Measurements from ENCODE around the gene DGKQ.

The DGKQ gene

DNA sequence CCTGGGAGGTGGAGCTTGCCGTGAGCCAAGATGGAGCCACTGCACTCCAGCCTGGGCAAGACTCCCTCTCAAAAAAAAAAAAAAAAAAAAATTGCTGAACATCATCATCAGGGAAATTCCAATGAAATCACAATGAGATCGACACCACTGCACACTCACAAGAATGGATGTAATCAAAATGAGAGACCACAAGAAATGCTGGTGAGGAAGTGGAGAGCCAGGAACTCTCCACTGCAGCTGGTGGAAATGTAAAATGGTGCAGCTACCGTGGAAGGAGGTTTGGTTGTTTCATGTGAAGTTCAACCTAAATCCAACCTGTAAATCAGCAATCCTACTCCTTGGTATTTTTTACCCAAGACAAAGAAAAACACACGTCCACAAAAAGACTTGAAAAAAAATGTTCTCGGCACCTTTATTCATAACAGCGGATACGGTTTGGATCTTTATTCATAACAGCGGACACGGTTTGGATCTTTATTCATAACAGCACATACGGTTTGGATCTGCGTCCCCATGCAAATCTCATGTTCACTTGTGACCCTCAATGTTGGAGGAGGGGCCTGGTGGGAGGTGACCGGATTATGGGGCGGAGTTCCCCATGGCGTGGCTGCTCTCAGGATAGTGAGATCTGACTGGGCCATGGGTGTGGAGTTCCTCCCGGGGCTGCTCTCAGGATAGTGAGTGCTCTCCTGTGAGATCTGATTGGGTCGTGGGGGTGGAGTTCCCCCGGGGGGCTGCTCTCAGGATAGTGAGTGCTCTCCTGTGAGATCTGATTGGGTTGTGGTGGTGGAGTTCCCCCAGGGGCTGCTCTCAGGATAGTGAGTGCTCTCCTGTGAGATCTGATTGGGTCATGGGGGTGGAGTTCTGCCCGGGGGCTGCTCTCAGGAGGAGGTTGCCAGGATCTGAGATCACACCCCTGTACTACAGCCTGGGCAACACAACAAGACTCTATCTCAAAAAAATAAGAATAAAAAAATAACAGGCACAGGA is 49.0 kb downstream of the DGKQ start:
- DNase-seq = peak; percentile 25

DNA sequence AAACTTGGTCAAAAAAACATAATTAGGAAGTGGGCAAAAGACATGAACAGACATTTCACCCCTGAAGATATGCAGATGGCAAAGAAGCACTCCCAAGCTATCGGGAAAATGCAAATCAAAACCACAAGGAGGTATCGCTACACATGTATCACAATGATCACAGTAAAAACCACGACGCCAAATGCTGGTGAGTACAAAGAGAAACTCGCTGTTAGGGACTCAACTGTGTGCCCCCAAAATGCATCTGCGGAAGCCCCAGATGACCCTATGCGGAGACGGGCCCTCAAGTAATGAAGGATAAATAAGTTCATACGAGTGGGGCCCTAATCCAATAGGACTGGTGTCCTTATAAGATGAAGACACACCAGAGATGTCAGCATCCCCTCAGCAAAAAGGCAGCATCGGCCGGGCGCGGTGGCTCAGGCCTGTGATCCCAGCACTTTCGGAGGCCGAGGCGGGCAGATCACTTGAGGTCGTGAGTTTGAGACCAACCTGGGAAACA is 51.5 kb downstream of the DGKQ start:
- DNase-seq = peak; percentile 30

DNA sequence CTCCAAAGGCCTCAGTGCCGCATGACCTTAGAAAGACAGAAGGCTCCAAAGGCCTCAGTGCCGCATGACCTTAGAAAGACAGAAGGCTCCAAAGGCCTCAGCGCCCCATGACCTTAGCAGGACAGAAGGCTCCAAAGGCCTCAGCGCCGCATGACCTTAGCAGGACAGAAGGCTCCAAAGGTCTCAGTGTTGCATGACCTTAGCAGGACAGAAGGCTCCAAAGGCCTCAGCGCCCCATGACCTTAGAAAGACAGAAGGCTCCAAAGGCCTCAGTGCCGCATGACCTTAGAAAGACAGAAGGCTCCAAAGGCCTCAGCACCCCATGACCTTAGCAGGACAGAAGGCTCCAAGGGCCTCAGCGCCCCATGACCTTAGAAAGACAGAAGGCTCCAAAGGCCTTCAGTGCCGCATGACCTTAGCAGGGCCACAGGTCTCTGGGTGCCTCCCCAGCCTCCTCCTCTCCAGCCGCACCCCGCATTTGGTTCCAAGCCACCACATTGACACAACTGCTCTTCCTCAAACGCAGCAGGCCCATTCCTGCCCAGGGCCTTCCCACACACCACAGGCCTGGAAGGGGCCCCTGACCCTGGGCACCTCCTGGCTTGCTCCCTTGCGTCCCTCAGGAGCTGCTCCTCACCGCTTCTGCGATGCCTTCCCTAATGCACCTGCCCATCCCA is 54.2 kb downstream of the DGKQ start:
- peak; percentile 21 for DNase-seq

- peak; percentile 8 for DNase-seq
Observed at GRCh38 chr4:918591-918990, 54.8 kb downstream of the DGKQ start.

- DNase-seq = no peak
Observed at GRCh38 chr4:917992-918391, 55.4 kb downstream of the DGKQ start.

DNA sequence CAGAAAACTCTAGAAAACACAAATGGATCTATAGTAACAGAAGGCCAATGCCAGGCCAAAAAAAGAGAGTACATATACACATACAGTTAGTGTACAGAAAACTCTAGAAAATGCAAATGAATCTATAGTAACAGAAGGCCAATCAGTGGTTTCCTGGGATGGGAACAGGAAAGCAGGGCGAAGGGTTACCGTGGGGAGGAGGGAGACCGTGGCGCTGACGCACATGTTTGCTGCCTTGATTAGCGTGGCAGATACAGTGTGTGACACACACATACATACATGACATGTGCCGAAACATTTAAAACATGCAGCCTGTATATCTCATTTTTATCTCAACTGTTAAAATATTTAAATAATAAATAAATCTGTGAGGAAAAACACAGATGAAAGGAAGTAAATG is 55.9 kb downstream of the DGKQ start:
- DNase-seq = no peak

DNA sequence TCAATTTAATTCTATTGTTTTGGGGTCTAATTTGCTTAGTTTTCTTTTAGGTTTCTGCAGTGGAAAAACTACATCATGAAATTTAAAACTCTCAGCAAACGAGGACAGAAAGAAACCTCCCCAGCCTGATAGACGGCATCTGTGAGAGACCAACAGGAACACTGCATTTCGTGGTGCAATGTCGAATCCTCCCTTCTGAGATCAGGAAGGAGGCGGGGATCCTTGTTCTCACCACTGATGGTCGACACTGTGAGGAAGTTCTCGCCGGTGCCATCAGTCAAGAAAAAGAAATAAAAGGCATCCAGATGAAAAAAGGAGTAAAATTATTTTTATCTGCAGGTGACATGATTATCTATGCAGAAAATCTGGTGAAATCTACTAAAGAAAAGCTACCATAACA is 57.8 kb downstream of the DGKQ start:
- DNase-seq = no peak

- peak; percentile 11 for DNase-seq
Observed at GRCh38 chr4:915041-915474, 58.3 kb downstream of the DGKQ start.

DNA sequence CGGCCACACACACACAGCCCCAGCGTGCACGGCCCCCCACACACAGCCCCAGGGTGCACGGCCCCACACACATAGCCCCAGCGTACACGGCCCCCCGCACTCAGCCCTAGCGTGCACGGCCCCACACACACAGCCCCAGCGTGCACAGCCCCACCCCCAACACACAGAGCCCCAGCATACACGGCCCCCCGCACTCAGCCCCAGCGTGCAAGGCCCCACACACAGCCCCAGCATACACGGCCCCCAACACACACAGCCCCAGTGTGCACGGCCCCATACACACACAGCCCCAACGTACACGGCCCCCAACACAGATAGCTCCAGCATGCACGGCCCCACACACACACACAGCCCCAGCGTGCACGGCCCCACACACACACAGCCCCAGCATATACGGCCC is 58.8 kb downstream of the DGKQ start:
- no peak for DNase-seq

GRCh38 chr4:913280-913618 is 60.1 kb downstream of the DGKQ start:
- no peak for DNase-seq

DNA sequence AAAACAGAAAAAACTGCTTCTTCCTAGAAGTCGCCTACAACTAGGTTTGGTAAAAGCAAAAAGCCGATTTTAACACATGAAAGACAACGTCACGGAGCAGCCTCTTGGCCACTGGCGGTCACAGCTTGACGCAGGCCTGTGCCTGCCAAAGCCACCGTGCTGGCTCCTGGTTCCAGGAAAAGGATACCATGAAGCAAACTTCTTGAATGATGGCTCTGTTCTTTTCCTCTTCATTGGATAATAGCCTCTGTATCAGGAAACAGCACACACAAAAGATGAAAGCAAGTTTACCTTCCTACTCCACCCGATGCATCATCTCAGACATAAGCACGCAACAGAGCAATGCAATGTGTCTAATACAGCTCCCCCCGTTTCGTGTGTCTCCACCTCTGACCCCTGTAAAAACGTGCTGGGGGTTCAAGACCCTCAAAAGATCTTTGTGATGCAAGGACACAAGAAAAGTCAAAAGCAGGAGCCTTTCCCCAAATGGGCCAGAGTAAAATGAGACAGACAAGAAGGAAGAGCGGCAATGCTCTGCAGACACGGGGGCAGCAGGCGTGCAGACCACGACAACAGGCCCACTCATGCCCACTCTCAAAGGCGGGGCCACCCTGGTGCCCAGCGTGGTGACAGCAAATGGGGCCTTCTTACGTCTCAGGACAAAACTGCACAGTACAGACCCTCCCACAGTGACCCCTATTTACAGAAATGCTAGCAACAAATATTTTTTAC is 60.7 kb downstream of the DGKQ start:
- no peak for DNase-seq

GRCh38 chr4:911871-912490 is 61.4 kb downstream of the DGKQ start:
- DNase-seq = no peak

DNA sequence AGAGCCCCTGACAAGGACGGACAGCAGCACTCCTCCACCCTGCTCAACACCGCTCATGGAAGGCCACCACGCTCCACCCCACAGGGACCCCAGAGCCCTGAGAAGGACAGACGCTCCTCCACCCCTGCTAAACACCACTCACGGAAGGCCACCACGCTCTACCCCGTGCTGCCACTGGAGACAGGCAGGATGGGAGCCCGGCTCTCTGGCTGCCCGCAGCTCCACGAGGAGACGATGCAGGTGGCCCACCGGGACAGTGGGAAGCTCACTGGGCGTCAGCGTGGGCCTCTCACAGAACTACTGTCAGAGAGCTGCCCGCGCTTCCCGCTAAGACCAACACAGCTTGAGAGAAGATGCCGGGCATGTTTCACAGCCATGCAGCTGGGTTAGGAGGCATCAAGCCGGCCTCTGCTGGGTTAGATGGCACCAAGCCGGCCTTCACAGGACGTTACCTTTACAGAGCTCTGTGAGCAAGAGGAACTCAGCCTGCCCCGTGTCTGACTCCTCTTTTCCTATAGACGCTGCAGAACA is 62.1 kb downstream of the DGKQ start:
- DNase-seq = no peak

DNA sequence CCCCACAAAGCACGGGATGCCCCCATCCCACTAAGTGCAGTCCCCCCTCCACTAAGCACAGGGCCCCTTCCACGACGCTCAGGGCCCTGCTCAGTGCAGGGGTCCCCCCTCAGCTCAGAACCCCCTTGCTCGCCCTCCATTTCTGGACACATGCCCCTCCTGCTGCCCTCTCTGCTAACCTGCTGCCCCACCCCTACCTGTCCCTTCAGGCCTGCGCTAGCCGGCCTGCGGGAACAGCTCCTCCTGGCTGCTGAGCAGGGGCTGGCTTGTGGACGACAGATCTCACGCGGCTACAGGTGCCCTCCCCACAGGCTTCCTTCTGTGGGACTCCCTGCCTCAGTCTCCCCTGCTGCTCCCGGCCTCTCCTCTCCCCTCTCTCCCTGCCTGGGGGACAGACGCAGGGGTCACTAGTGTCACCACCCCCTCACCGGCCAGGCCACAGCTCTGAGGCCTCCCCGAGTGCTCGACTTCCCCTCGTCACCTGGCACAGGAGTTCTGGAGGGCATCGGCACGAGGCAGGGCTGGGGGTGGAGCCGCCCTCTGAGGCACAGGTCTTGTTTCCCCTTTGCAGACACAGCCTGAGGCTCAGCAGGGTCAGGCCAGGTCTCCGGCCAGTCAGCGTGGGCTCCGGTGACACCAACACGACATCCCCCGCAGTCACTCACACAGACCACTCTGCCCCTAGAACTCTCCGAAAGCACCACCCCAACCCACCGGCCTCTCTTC is 62.8 kb downstream of the DGKQ start:
- DNase-seq = no peak

DNA sequence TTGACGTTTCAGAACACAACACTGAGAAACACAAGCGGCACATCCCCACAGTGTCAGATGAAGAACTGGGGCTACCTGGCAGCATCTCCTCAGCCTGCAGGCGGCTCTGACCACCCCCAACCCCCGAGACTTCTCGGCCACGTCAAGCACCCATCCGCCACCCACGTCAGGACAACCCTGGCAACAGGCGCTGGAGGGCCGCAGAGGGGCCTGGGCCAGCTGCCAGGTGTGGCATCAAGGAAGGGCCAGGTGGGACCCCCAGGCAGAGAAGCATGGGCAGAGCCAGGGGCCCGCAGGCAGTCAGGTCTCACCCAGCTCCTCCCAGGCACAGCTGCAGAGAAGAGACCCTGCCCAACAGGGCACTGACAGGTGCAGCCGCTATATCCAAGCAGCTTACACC is 63.5 kb downstream of the DGKQ start:
- DNase-seq = no peak

- no peak for DNase-seq
Observed at GRCh38 chr4:909131-909571, 64.2 kb downstream of the DGKQ start.
